Measurements from ENCODE around the gene CNTNAP2. TPM values are rescaled to one million over a fixed set of nuclear protein-coding genes. Genes with fewer than 3 reads are reported as not detected.

The CNTNAP2 gene
- total RNA-seq, 1 experiment from 2014 or later = 64.5 TPM

- H3K79me2 ChIP-seq (ENCODE audit: insufficient read depth, low read length) = no peaks in the 10 kb centered on the region
- no peaks in the 10 kb centered on the region for H3K23me2 ChIP-seq (ENCODE audit: insufficient read length, low read depth, low read length, poor library complexity, severe bottlenecking)
- no peak overlapping the region for H3K23ac ChIP-seq (ENCODE audit: insufficient read length, low read depth, low read length)
- H3K4me2 ChIP-seq (ENCODE audit: insufficient read depth, insufficient read length, low read length) = no peak overlapping the region
- H4K20me1 ChIP-seq (ENCODE audit: control insufficient read depth, insufficient read depth, insufficient read length) = no peaks in the 10 kb centered on the region
- H3K4ac ChIP-seq (ENCODE audit: low read depth, low read length) = no peak overlapping the region
- H3K27ac ChIP-seq (ENCODE audit: insufficient read length, low read depth, low read length) = no peak overlapping the region
- no peak overlapping the region for H3K4me3 Mint-ChIP-seq
- no peaks in the 10 kb centered on the region for H3K4me1 ChIP-seq (ENCODE audit: insufficient read depth, low read length)
- no peaks in the 10 kb centered on the region for H3K27me3 ChIP-seq (ENCODE audit: insufficient read depth, low read length)
- no peak overlapping the region for H2BK20ac ChIP-seq (ENCODE audit: low read depth, low read length, poor library complexity, severe bottlenecking)
- no peaks in the 10 kb centered on the region for H3K9me3 Mint-ChIP-seq
- no peak overlapping the region for H2AFZ ChIP-seq (ENCODE audit: low read length)
- no peak overlapping the region for H3K56ac ChIP-seq (ENCODE audit: insufficient read length, low read depth, low read length)
- H3K9me3 ChIP-seq (ENCODE audit: control insufficient read depth, low read depth, low read length) = no peaks in the 10 kb centered on the region
- WGBS (ENCODE audit: extremely low coverage, insufficient read length, low lambda C conversion rate) = no CpG with 5 or more reads among the region's 4 CpGs
- no peak overlapping the region for H3K27ac Mint-ChIP-seq
- no peak overlapping the region for H2BK15ac ChIP-seq (ENCODE audit: low read depth, low read length)
- H3K79me1 ChIP-seq (ENCODE audit: insufficient read depth, low read depth, low read length, poor library complexity, severe bottlenecking) = no peaks in the 10 kb centered on the region
- no peak overlapping the region for H3K9ac ChIP-seq (ENCODE audit: extremely low read depth, insufficient read length, low read length)
- H2BK5ac ChIP-seq (ENCODE audit: insufficient read length, low read length) = no peak overlapping the region
- no peak overlapping the region for H2AK5ac ChIP-seq (ENCODE audit: insufficient read length, low read length)
- H3K36me3 Mint-ChIP-seq (ENCODE audit: insufficient read depth in 1 of 3, low read depth in 3 of 3) = no peaks in the 10 kb centered on the region
- no peak overlapping the region for H3K14ac ChIP-seq (ENCODE audit: insufficient read depth, low read length)
- H4K5ac ChIP-seq (ENCODE audit: insufficient read length, low read depth, low read length) = no peak overlapping the region
- H4K91ac ChIP-seq (ENCODE audit: insufficient read length, low read depth, low read length) = no peak overlapping the region
- no peak overlapping the region for H3T11ph ChIP-seq (ENCODE audit: low read length)
- H3K4me1 Mint-ChIP-seq = peaks cover 0 to 5% of the 10 kb centered on the region in 2 experiments; a peak in 1 of 4 replicates
- no peak overlapping the region for H3K18ac ChIP-seq (ENCODE audit: insufficient read length, low read depth, low read length)
- no peak overlapping the region for H2BK120ac ChIP-seq (ENCODE audit: low read depth, low read length, poor library complexity, severe bottlenecking)
- H4K8ac ChIP-seq (replicated peaks; ENCODE audit: insufficient read length, low read depth, low read length) = no peak overlapping the region
- DNase-seq = no peak
- no peak overlapping the region for H2BK12ac ChIP-seq (ENCODE audit: insufficient read length, low read depth, low read length)
- 0 out of 2 replicates have a peak, but pooled peaks cover 2% of the 10 kb centered on the region for H3K27me3 Mint-ChIP-seq (ENCODE audit: low read depth)
- TF ChIP-seq CTCF (conservative IDR thresholded peaks at IDR 0.05) = no peak
These were observed 2004.8 kb downstream of the CNTNAP2 start for GRCh38 chr7:148121401-148121800.
